Endothelial cell of umbilical vein (primary cell): ENCODE measurements around the gene PDHB. TPM values are rescaled to one million over a fixed set of nuclear protein-coding genes. Genes with fewer than 3 reads are reported as not detected.

Experiments
- BruUV-seq: library from RNA; stranded (reverse); fragments of 400-500 nt; replicated peaks from 2 replicates; lab custom pipeline; 2021; lab: Mats Ljungman, UMichigan
- CTCF ChIA-PET: fragments of 300-600, 350-600 bp; sonication (Branson Sonifier 250); formaldehyde crosslinking; loops from one replicate; lab custom pipeline; 2021; ENCODE audit warnings: antibody characterized with exemption, inconsistent platforms; lab: Charles Lee
- POLR2A ChIA-PET: fragments of 300-600, 350-600 bp; sonication (Branson Sonifier 250); formaldehyde crosslinking; loops from one replicate; lab custom pipeline; 2021; ENCODE audit warnings: antibody characterized with exemption, inconsistent platforms; lab: Charles Lee
- DNase-seq: peaks from one replicate; pipeline ENCODE4 v3.0.0-alpha.2; 2011; ENCODE audit warnings: low read depth, low spot score
- FAIRE-seq: peaks from 2 replicates; lab custom pipeline; 2011; peaks lifted over from hg19 to GRCh38; lab: Jason Lieb, UNC
- H2AFZ ChIP-seq: 2 replicates; pipeline ENCODE4 v1.6.0; 2012; ENCODE audit warnings: low read depth, low read length, control low read depth, inconsistent platforms
- H3K27ac ChIP-seq: 2 replicates; pipeline ENCODE4 v1.5.1; 2011; ENCODE audit warnings: low read depth, mild to moderate bottlenecking, control low read depth, low read length, moderate library complexity; ENCODE audit not compliant: insufficient read depth
- H3K27me3 ChIP-seq, 2 experiments: 2 replicates each; pipeline versions ENCODE4 v1.6.0 to v1.6.1; 2011; ENCODE audit warnings: low read length in 2 of 2, mixed read lengths in 1 of 2; ENCODE audit not compliant: control insufficient read depth in 2 of 2, insufficient read depth in 2 of 2
- H3K36me3 ChIP-seq, 2 experiments: 2 replicates in 1 of 2; 3 replicates in 1 of 2; pipeline ENCODE4 v1.5.1; 2011; ENCODE audit warnings: low read length in 2 of 2, mild to moderate bottlenecking in 1 of 2, moderate library complexity in 1 of 2; ENCODE audit not compliant: control insufficient read depth in 2 of 2, insufficient read depth in 2 of 2; ENCODE audit errors: extremely low read depth in 1 of 2
- H3K4me1 ChIP-seq: 3 replicates; pipeline ENCODE4 v1.5.1; 2011; ENCODE audit warnings: mild to moderate bottlenecking, low read length; ENCODE audit not compliant: control insufficient read depth, insufficient read depth; ENCODE audit errors: extremely low read depth
- H3K4me2 ChIP-seq: 2 replicates; pipeline ENCODE4 v1.6.1; 2011; ENCODE audit warnings: low read length, control low read depth, mixed read lengths; ENCODE audit not compliant: insufficient read depth
- H3K4me3 ChIP-seq, 3 experiments: fragments of 200-600 bp in 1 of 3; sonication (generic), shearing (Covaris generic) in 1 of 3; replicated peaks in 1 of 3; 2 replicates each; pipeline ENCODE4 v1.5.1; 2011 to 2016; ENCODE audit warnings: control low read depth in 3 of 3, low read length in 3 of 3, mild to moderate bottlenecking in 2 of 3, inconsistent platforms in 1 of 3, low read depth in 1 of 3, moderate library complexity in 1 of 3; ENCODE audit not compliant: insufficient read depth in 1 of 3
- H3K79me2 ChIP-seq: 2 replicates; pipeline ENCODE4 v1.6.0; 2012; ENCODE audit warnings: low read length, inconsistent platforms; ENCODE audit not compliant: control insufficient read depth, insufficient read depth
- H3K9ac ChIP-seq: replicated peaks from 2 replicates; pipeline ENCODE3; 2011; ENCODE audit warnings: low read length, control low read depth; ENCODE audit not compliant: insufficient read depth; ENCODE audit errors: extremely low read depth
- H3K9me1 ChIP-seq: replicated peaks from 3 replicates; pipeline ENCODE4 v1.6.0; 2011; ENCODE audit warnings: mild to moderate bottlenecking, low read length; ENCODE audit not compliant: control insufficient read depth, insufficient read depth; ENCODE audit errors: extremely low read depth
- H3K9me3 ChIP-seq: replicated peaks from 2 replicates; pipeline ENCODE4 v1.5.1; 2012; ENCODE audit warnings: low read length, inconsistent platforms; ENCODE audit not compliant: control insufficient read depth, insufficient read depth
- H4K20me1 ChIP-seq: replicated peaks from 2 replicates; pipeline ENCODE3; 2011; ENCODE audit warnings: mild to moderate bottlenecking, low read length; ENCODE audit not compliant: control insufficient read depth, insufficient read depth; ENCODE audit errors: extremely low read depth
- CTCF ChIP-seq, 2 donors: IDR thresholded peaks; 1 replicate in 1 of 2; 2 replicates in 1 of 2; pipeline ENCODE4 v1.5.1; 2011; ENCODE audit warnings: low read length in 2 of 2, mild to moderate bottlenecking in 2 of 2, moderate library complexity in 2 of 2, control low read depth in 1 of 2, inconsistent platforms in 1 of 2, low read depth in 1 of 2; ENCODE audit not compliant: insufficient read depth in 1 of 2; ENCODE audit errors: extremely low read depth in 1 of 2
- EZH2 ChIP-seq: IDR thresholded peaks from 2 replicates; pipeline ENCODE4 v1.6.1; 2012; ENCODE audit warnings: borderline replicate concordance, low read depth, mild to moderate bottlenecking, moderate library complexity, low read length, inconsistent platforms; ENCODE audit not compliant: severe bottlenecking
- FOS ChIP-seq: IDR thresholded peaks from 2 replicates; pipeline ENCODE4 v1.6.1; 2011; ENCODE audit warnings: mild to moderate bottlenecking, low read length, moderate library complexity, borderline replicate concordance; ENCODE audit not compliant: insufficient read depth
- GATA2 ChIP-seq: IDR thresholded peaks from 2 replicates; pipeline ENCODE4 v1.7.0; 2011; ENCODE audit warnings: low read depth, mild to moderate bottlenecking, moderate library complexity, mixed read lengths, low read length; ENCODE audit not compliant: insufficient read length, insufficient read depth
- JUN ChIP-seq: IDR thresholded peaks from 2 replicates; pipeline ENCODE4 v1.6.1; 2011; ENCODE audit warnings: borderline replicate concordance, low read depth; ENCODE audit not compliant: insufficient read length, insufficient read depth
- MAX ChIP-seq: IDR thresholded peaks from 2 replicates; pipeline ENCODE4 v1.6.1; 2011; ENCODE audit not compliant: insufficient read depth, insufficient read length
- MYC ChIP-seq: IDR thresholded peaks from one replicate; pipeline ENCODE4 v1.6.1; 2011; ENCODE audit warnings: mild to moderate bottlenecking, low read depth, low read length
- POLR2A ChIP-seq: IDR thresholded peaks from 2 replicates; pipeline ENCODE4 v1.6.1; 2012; ENCODE audit warnings: low read depth, mild to moderate bottlenecking, control low read depth, low read length
- POLR2AphosphoS5 ChIP-seq: IDR thresholded peaks from 2 replicates; pipeline ENCODE4 v1.6.1; 2012; ENCODE audit warnings: low read depth, mild to moderate bottlenecking, control low read depth, low read length, moderate library complexity; ENCODE audit not compliant: insufficient read depth
- dilution Hi-C: fragments of 300-500 bp; cut with MboI; formaldehyde crosslinking; loops from one replicate; pipeline ENCODE4 v1.15.0; 2019; ENCODE audit warnings: low sequenced_read_pairs; ENCODE audit not compliant: extremely low pct_ligation_motif_present
- intact Hi-C: fragments of 100-400 bp; cut with micrococcal nuclease; formaldehyde crosslinking; loops from one replicate; pipeline ENCODE4 v1.10.0; 2022
- polyA plus RNA-seq, 4 experiments: library from polyadenylated mRNA; depleted of rRNA in 3 of 4; stranded (reverse) in 3 of 4; unstranded in 1 of 4; fragments of >200 nt; gene quantifications; 2 replicates each; pipeline versions ENCODE4 v1.2.1 to v1.2.3, GENCODE V29; 2011 to 2012; ENCODE audit warnings: missing spikeins in 1 of 4
- total RNA-seq: library from RNA; stranded (reverse); gene quantifications from 2 replicates; pipeline ENCODE4 v1.2.3, GENCODE V29; 2021

PDHB gene
- total and polyA plus RNA-seq, 2 donors (not counting 3 experiments of a cell fraction or from before 2014, with no cell fraction given), result 50.8 to 60.8 TPM

- H3K79me2 ChIP-seq, result peaks cover 13% of the 10 kb centered on the region
- dilution Hi-C loops (no loop called here), intact Hi-C loops (loop anchor here (5.0 kb wide), 1 partner anchor 97 kb away; the partner anchor contains the start of gene PXK)
- H3K36me3 ChIP-seq, result peaks cover 16 to 18% of the 10 kb centered on the region in 2 experiments
- no peak overlapping the region for H3K4me3 ChIP-seq
- peaks cover 5% of the 10 kb centered on the region for H3K4me1 ChIP-seq
- no peak for FAIRE-seq
- no peaks in the 10 kb centered on the region for H3K27me3 ChIP-seq
- H2AFZ ChIP-seq, result no peak overlapping the region
- H3K27ac ChIP-seq, result no peak overlapping the region
- H3K9me3 ChIP-seq, result no peaks in the 10 kb centered on the region
- H3K4me2 ChIP-seq, result no peak overlapping the region
- CTCF ChIA-PET, result no interaction called here
- no peak for DNase-seq
- POLR2A ChIA-PET, result no interaction called here
- H3K9ac ChIP-seq, result no peak overlapping the region
- TF ChIP-seq POLR2A (no peak), GATA2 (no peak), MYC (no peak), JUN (no peak), CTCF (IDR thresholded peaks at IDR 0.05; ENCODE audit: extremely low read depth in 1 of 2, insufficient read depth in 1 of 2, low read depth in 1 of 2, low read length in 2 of 2) (no peak), POLR2AphosphoS5 (no peak), FOS (no peak), MAX (no peak), EZH2 (no peak)
- no peaks in the 10 kb centered on the region for H4K20me1 ChIP-seq
- H3K9me1 ChIP-seq, result no peaks in the 10 kb centered on the region
- no TSS peak for BruUV-seq
Observed at GRCh38 chr3:58429657-58430056, 4.0 kb downstream of the PDHB start.
